Transverse colon (tissue), 3 donors: ENCODE measurements around the gene DOCK3.

Source experiments
- EP300 ChIP-seq: sonication (generic); formaldehyde crosslinking; IDR thresholded peaks from one replicate; pipeline ENCODE4 v1.6.1; 2017; ENCODE audit warnings: antibody characterized with exemption, low read depth
- POLR2AphosphoS5 ChIP-seq, 3 donors: sonication (generic); formaldehyde crosslinking; IDR thresholded peaks; one replicate each; pipeline ENCODE4 v1.6.1; 2016; ENCODE audit warnings: antibody characterized with exemption in 3 of 3

- TF ChIP-seq EP300 (no peak), POLR2AphosphoS5 (IDR thresholded peaks at IDR 0.05) (no peak)
Measured at GRCh38 chr3:51242939-51243338, 568.2 kb downstream of the DOCK3 start.
